ENCODE data around the gene SLC7A9.
"Not testable (repeated sequence)": the region's sequence is repeated elsewhere in the genome, so short reads cannot be mapped to it uniquely, and the experiment has no call there.

Gene SLC7A9

DNA sequence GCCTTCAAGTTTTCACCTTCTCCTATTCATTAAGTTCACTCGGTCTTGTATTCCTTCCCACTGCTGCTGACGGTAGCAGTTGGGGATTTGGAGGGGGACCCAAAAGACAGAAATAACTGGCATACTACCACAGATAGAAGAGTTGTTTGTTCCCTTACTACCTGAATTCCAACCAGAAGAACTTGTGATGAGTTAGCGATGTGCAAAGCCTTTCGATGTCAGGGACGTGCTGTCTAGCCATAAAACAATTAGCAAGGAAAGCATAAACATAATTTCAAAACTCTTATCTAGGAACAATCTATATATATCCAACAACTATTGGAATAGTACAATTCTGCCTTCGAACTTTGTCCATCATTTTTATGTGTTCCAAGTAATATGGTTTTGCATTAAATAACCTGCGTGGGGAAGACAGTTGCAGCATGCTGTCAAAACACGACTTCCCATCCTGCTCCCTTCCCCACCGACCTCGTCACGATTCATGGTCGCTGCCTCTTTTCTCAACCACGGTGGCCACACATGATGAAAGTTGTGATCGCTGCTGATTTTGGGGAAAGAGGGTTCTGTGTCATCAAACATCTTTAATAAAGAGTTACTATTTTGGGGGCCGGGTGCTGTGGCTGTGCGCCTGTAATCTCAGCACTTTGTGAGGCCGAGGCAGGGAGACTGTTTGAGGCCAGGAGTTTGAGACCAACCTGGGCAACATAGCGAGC, 3.8 kb upstream of the SLC7A9 start:
- Histone ChIP-seq H2AFZ (ENCODE audit: low read length, unreplicated experiment) (no peak overlapping the region), H3K27me3 (ENCODE audit: insufficient read depth, low read length) (no peaks in the 10 kb centered on the region), H3K4me1 (ENCODE audit: control insufficient read depth, insufficient read depth, low read length, unreplicated experiment) (no peaks in the 10 kb centered on the region), H3K36me3 (ENCODE audit: insufficient read depth, low read length) (no peaks in the 10 kb centered on the region), H3K79me2 (ENCODE audit: control insufficient read depth, insufficient read depth, low read length, unreplicated experiment) (no peaks in the 10 kb centered on the region), H3K4me3 (ENCODE audit: low read depth, low read length) (no peak overlapping the region), H3K27ac (ENCODE audit: low read depth, low read length) (no peak overlapping the region)

DNA sequence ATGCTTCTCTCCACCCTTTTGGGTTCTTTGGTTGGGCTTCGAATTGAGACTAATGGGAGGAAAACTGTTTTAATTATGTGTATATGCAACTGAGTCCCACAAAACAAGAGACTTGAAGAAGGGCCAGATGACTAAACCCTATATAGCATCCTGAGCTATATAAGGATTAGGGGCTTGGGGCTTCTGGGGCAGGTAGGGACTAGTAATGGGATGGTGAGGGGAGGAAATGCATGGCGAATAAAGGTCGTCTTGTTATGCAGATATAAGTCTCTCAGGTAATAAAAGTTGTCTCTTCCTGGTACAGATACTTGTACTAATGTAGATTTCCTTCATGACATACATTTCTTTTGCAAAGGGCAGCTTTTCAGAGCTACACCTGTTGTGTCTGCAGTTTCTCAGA, 2.8 kb upstream of the SLC7A9 start:
- Histone ChIP-seq H2AFZ (ENCODE audit: low read length, unreplicated experiment) (no peak overlapping the region), H3K27me3 (ENCODE audit: insufficient read depth, low read length) (no peaks in the 10 kb centered on the region), H3K79me2 (ENCODE audit: control insufficient read depth, insufficient read depth, low read length, unreplicated experiment) (no peaks in the 10 kb centered on the region), H3K4me3 (ENCODE audit: low read depth, low read length) (no peak overlapping the region), H3K4me1 (ENCODE audit: control insufficient read depth, insufficient read depth, low read length, unreplicated experiment) (no peaks in the 10 kb centered on the region), H3K36me3 (ENCODE audit: insufficient read depth, low read length) (no peaks in the 10 kb centered on the region), H3K27ac (ENCODE audit: low read depth, low read length) (no peak overlapping the region)

DNA sequence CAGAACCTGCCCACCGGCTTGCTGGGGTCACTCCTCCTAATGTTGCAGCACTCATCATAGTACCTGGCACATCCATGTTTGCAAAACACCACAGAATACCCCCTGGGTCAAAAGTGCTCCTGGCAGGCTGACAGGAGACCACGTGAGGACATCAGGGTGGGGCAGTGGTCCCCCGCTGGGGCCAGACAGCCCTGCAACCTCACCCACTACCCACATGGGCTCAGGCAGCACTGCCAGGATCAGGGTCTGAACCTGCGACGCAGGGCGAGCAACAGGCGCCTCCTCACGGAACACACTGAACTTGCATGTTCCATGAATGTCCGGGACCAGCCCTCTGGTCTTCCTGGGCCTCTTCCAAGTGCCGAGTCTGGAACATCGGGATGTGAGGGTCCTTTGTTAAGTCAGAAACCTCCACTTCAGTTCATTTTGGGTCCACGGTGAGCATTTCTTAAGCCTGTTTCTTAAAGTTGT, 1.4 kb upstream of the SLC7A9 start:
- no peaks in the 10 kb centered on the region for H3K36me3 ChIP-seq (ENCODE audit: insufficient read depth, low read length)
- H2AFZ ChIP-seq (ENCODE audit: low read length, unreplicated experiment): no peak overlapping the region
- H3K4me1 ChIP-seq (ENCODE audit: control insufficient read depth, insufficient read depth, low read length, unreplicated experiment): no peaks in the 10 kb centered on the region
- no peak overlapping the region for H3K4me3 ChIP-seq (ENCODE audit: low read depth, low read length)
- no peak overlapping the region for H3K27ac ChIP-seq (ENCODE audit: low read depth, low read length)
- H3K27me3 ChIP-seq (ENCODE audit: insufficient read depth, low read length): no peaks in the 10 kb centered on the region
- no peaks in the 10 kb centered on the region for H3K79me2 ChIP-seq (ENCODE audit: control insufficient read depth, insufficient read depth, low read length, unreplicated experiment)

DNA sequence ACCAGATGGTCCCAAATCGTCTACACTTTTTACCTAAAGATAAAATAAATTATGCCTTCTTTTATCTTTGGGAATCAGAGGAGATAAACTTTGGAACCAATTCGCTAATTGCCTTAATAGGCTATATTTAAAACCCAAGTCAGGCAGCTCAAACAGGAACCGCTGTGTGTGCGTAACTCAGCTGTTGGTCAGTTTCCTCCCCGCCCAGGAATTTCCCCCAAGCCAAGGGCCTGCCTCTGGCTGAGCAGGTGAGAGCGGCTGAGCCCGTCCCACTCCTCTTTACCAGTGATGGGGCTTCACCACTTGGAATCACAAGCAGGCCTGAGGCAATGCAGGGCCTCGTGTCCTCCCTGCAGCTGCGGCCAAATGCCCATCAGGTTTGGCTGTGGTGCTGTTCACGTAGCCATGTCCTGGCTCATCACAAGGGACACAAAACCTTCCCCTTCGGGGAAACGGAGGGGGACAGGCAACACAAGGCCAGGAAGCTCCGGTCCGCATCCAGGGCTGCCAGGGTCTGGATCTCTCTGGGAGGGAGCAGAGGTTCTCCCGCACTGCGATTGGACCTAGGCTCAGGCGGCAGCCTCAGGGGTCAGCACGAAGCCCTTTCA, 503 bp upstream of the SLC7A9 start:
- no peaks in the 10 kb centered on the region for H3K36me3 ChIP-seq (ENCODE audit: insufficient read depth, low read length)
- H3K4me1 ChIP-seq (ENCODE audit: control insufficient read depth, insufficient read depth, low read length, unreplicated experiment): no peaks in the 10 kb centered on the region
- no peak overlapping the region for H3K27ac ChIP-seq (ENCODE audit: low read depth, low read length)
- no peak overlapping the region for H2AFZ ChIP-seq (ENCODE audit: low read length, unreplicated experiment)
- no peaks in the 10 kb centered on the region for H3K27me3 ChIP-seq (ENCODE audit: insufficient read depth, low read length)
- H3K4me3 ChIP-seq (ENCODE audit: low read depth, low read length): no peak overlapping the region
- no peaks in the 10 kb centered on the region for H3K79me2 ChIP-seq (ENCODE audit: control insufficient read depth, insufficient read depth, low read length, unreplicated experiment)

DNA sequence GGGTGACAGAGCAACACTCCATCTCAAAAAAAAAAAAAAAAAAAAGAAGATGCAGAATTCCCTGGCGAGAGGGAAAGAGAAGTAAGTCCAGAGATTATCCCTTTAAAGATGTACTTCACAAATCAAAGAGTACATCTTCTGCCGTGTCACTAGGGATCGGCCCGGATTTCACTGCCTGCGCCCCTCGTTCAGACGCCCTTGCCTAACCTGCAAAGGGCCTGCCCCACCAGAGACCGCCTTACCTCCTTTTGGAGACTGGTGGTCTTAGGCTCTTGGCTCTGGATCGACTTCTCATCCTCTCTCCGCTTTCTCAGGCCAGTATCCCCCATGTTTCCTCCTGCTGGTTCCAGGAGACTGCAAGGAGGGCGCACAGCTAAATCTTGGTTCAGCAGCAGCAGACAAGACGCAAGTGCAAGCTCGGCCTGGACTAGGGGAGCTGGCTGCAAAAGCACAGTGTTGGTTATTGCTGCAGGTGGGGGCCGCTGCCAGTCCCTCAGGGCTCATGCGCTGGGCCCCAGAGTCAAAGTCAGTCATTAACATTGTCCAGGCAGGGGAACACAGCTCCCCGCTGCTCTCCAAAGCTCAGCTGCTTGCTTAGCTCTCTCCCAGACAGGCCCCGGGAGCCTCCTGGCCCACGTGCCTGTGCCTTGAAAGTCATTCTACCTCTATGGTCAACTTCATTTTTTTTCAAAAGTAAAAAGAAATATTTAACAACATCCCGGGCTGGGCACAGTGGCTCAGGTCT, 1.2 kb downstream of the SLC7A9 start:
- no peaks in the 10 kb centered on the region for H3K27me3 ChIP-seq (ENCODE audit: insufficient read depth, low read length)
- no peaks in the 10 kb centered on the region for H3K79me2 ChIP-seq (ENCODE audit: control insufficient read depth, insufficient read depth, low read length, unreplicated experiment)
- no peaks in the 10 kb centered on the region for H3K4me1 ChIP-seq (ENCODE audit: control insufficient read depth, insufficient read depth, low read length, unreplicated experiment)
- H3K27ac ChIP-seq (ENCODE audit: low read depth, low read length): no peak overlapping the region
- H3K36me3 ChIP-seq (ENCODE audit: insufficient read depth, low read length): no peaks in the 10 kb centered on the region
- no peak overlapping the region for H3K4me3 ChIP-seq (ENCODE audit: low read depth, low read length)
- H2AFZ ChIP-seq (ENCODE audit: low read length, unreplicated experiment): no peak overlapping the region

DNA sequence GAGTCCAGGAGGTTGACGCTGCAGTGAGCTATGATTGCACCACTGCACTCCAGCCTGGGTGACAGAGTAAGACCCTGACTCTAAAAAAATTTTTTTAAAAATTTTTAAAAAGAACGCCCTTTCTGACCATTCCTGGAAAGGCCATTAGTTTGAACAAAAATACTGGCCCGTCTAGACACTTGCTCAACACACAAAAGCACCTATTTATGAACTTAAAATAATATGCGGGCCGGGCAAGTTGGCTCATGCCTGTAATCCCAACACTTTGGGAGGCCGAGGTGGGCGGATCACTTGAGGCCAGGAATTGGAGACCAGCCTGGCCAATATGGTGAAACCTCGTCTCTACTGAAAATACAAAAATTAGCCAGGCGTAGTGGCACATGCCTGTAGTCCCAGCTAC, 2.1 kb downstream of the SLC7A9 start:
- H3K36me3 ChIP-seq (ENCODE audit: insufficient read depth, low read length); H3K4me3 ChIP-seq (ENCODE audit: low read depth, low read length); H3K4me1 ChIP-seq (ENCODE audit: control insufficient read depth, insufficient read depth, low read length, unreplicated experiment); H3K27ac ChIP-seq (ENCODE audit: low read depth, low read length); H3K79me2 ChIP-seq (ENCODE audit: control insufficient read depth, insufficient read depth, low read length, unreplicated experiment); H3K27me3 ChIP-seq (ENCODE audit: insufficient read depth, low read length); H2AFZ ChIP-seq (ENCODE audit: low read length, unreplicated experiment): not testable (repeated sequence)

DNA sequence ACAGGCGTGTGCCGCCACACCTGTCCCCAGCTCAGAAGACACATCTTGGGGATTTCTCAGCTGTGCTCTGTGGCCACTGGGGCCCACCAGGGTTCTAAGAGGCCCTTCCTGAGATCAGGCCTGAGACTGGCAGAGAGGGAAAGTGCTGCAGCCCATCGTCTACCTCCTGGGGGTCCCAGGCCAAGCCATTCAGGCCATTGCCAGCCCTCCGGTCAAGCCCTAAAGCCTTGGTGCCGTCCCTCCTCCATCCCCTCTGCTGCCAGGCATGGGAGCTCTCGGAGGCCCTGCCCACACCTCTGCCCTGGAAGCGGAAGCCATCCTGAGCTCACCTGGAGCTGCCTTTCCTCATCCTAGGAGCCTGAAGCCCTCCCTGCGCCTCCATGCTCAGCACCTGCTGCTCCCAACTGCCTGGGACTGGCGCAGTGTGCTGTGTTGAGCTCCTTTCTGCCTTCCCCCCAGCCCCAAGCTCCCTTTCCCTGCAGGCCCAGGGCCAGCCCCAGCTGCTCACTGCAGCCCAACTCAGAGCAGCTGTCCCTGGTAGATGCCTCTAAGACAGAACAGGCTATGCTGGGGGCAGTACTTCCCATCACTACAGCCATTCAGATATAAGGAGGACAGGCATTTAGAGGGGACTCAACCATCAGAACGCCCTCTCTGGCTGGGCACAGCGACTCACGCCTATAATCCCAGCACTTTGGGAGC, 2.9 kb downstream of the SLC7A9 start:
- no peaks in the 10 kb centered on the region for H3K4me1 ChIP-seq (ENCODE audit: control insufficient read depth, insufficient read depth, low read length, unreplicated experiment)
- H3K27me3 ChIP-seq (ENCODE audit: insufficient read depth, low read length): no peaks in the 10 kb centered on the region
- H3K36me3 ChIP-seq (ENCODE audit: insufficient read depth, low read length): no peaks in the 10 kb centered on the region
- no peak overlapping the region for H2AFZ ChIP-seq (ENCODE audit: low read length, unreplicated experiment)
- H3K27ac ChIP-seq (ENCODE audit: low read depth, low read length): no peak overlapping the region
- H3K4me3 ChIP-seq (ENCODE audit: low read depth, low read length): no peak overlapping the region
- H3K79me2 ChIP-seq (ENCODE audit: control insufficient read depth, insufficient read depth, low read length, unreplicated experiment): no peaks in the 10 kb centered on the region

DNA sequence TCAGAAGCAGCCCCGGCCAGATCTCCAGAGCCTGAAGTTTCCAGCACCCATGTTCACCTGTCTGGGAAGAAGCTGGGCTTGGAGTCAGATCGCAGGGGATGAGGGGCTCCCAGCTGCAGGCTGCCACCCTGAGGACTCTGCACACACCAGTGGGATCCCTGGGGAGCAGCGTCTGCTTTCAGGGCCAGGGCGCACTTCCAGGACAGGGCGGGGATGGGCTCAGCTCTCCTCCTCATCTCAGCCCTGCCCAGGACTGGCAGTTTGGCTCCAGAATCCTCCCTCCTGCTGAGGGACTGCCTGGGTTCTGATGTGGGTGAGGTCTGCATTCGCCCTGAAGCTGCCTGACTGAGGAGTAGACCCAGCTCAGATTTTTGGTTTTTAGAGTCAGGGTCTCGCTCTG, 3.5 kb downstream of the SLC7A9 start:
- Histone ChIP-seq H3K36me3 (ENCODE audit: insufficient read depth, low read length) (no peaks in the 10 kb centered on the region), H3K4me3 (ENCODE audit: low read depth, low read length) (no peak overlapping the region), H3K27ac (ENCODE audit: low read depth, low read length) (no peak overlapping the region), H3K4me1 (ENCODE audit: control insufficient read depth, insufficient read depth, low read length, unreplicated experiment) (no peaks in the 10 kb centered on the region), H3K79me2 (ENCODE audit: control insufficient read depth, insufficient read depth, low read length, unreplicated experiment) (no peaks in the 10 kb centered on the region), H3K27me3 (ENCODE audit: insufficient read depth, low read length) (no peaks in the 10 kb centered on the region), H2AFZ (ENCODE audit: low read length, unreplicated experiment) (no peak overlapping the region)

DNA sequence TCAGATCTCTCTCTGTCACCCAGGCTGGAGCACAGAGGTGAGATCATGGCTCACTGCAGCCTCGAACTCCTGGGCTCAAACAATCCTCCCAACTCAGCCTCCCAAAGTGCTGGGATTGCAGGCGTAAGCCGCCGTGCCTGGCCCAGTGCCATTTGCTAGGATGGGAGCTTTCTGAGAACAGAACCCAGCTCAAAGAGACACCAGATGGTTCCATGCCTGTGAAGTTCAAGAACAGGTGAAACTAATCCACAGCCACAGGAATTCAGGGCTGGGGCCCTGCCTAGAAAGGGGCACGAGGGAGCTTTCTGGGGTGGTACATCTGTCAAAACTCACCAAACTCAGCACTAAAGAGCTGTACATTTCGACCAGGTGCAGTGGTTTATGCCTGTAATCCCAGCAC, 4.2 kb downstream of the SLC7A9 start:
- Histone ChIP-seq H3K36me3 (ENCODE audit: insufficient read depth, low read length) (no peaks in the 10 kb centered on the region), H3K4me3 (ENCODE audit: low read depth, low read length) (no peak overlapping the region), H2AFZ (ENCODE audit: low read length, unreplicated experiment) (no peak overlapping the region), H3K27ac (ENCODE audit: low read depth, low read length) (no peak overlapping the region), H3K79me2 (ENCODE audit: control insufficient read depth, insufficient read depth, low read length, unreplicated experiment) (no peaks in the 10 kb centered on the region), H3K27me3 (ENCODE audit: insufficient read depth, low read length) (no peaks in the 10 kb centered on the region), H3K4me1 (ENCODE audit: control insufficient read depth, insufficient read depth, low read length, unreplicated experiment) (no peaks in the 10 kb centered on the region)

DNA sequence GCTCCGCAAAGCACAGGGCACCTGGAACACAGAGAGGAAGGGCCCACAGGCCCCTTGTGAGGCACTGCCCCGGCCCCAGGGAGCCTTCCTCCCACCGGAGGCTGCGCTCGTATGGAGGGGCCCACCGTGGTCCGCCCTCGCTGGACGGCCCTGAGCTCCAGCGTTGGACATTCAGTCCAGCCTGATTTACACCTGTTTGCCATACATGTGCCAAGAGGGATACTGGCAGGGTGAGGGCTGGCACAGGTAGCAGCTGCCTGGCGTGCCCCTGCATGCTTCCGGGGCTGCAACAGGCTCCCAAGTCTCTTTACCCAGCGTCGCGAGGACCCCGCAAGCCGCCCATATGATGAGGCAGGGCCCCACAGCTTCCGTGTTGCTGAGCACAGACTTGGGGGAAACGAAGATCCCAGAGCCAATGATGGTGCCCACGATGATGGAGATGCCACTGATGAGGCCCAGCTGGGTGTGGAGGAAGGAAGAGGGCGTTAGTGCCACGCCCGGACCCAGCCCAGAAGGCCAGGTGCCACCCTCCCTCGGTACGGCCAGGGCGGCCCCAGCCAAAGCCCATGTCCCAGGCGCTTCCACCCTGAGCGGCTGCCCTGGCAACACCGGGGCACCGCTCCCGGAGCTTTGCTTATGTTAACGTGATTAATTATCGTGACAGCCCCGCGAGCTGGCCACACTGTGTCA, 5.1 kb downstream of the SLC7A9 start:
- H3K36me3 ChIP-seq (ENCODE audit: insufficient read depth, low read length): no peaks in the 10 kb centered on the region
- H3K4me1 ChIP-seq (ENCODE audit: control insufficient read depth, insufficient read depth, low read length, unreplicated experiment): no peaks in the 10 kb centered on the region
- no peak overlapping the region for H3K4me3 ChIP-seq (ENCODE audit: low read depth, low read length)
- no peak overlapping the region for H3K27ac ChIP-seq (ENCODE audit: low read depth, low read length)
- no peaks in the 10 kb centered on the region for H3K27me3 ChIP-seq (ENCODE audit: insufficient read depth, low read length)
- H3K79me2 ChIP-seq (ENCODE audit: control insufficient read depth, insufficient read depth, low read length, unreplicated experiment): no peaks in the 10 kb centered on the region
- no peak overlapping the region for H2AFZ ChIP-seq (ENCODE audit: low read length, unreplicated experiment)
